ENCODE results near the gene RASSF1.

DNA sequence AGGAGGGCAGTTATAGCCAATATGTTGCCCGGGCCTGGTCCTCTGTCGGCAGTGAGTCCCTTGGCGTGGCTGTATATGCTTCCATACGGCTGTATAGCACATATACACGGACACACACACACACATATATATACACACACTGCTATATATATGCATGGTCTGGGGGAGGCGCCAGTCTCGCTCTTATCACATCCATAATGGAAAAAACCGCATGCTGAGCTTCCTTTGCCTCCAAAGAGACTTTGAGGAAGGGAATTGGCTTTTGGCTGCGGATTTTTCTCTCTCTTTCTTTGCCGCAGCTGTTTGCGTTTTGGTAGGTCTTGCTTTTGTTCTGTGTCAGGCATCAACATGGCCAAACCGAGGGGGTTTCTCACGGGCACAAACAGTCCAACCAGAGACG, 30.0 kb upstream of the RASSF1 start:
- TF ChIP-seq POLR2AphosphoS5 (IDR thresholded peaks at IDR 0.05) (no peak), EP300 (IDR thresholded peaks at IDR 0.05) (no peak)

Data from suprapubic skin (tissue), 4 donors.